Epithelial cell of prostate (primary cell): ENCODE measurements around the gene FAT1.

Source experiments
- DNase-seq: peaks from one replicate; pipeline ENCODE4 v3.0.0-alpha.2; 2011; ENCODE audit warnings: low read depth, low spot score
- H3K27ac ChIP-seq: fragments of 450-650 bp; 2 replicates; pipeline ENCODE4 v1.5.1; 2017; ENCODE audit warnings: mild to moderate bottlenecking

The FAT1 gene

GRCh38 chr4:186541801-186542200 lies 181.9 kb downstream of the FAT1 start:
- no peak for DNase-seq
- H3K27ac ChIP-seq: no peak overlapping the region

GRCh38 chr4:186537843-186538521 lies 185.7 kb downstream of the FAT1 start:
- DNase-seq: no peak
- no peak overlapping the region for H3K27ac ChIP-seq
